Neural cell (in vitro differentiated cells): Measurements from ENCODE around the gene MIX23. TPM values are rescaled to one million over a fixed set of nuclear protein-coding genes. Genes with fewer than 3 reads are reported as not detected.

Experiments
- H2AFZ ChIP-seq: fragments of 200-600, 300-800 bp; sonication (generic), shearing (Covaris generic); 2 replicates; pipeline ENCODE4 v1.6.0; 2014; ENCODE audit warnings: low read depth, mild to moderate bottlenecking, antibody characterized with exemption, low read length, moderate library complexity
- H3F3A ChIP-seq: fragments of 200-600 bp; shearing (Covaris generic); 2 replicates; pipeline ENCODE4 v1.6.1; 2016; ENCODE audit warnings: mild to moderate bottlenecking, moderate library complexity, mixed read lengths, antibody characterized with exemption, low read length; ENCODE audit not compliant: insufficient read depth, poor library complexity, severe bottlenecking
- H3K27ac ChIP-seq: fragments of 200-600, 300-800 bp; sonication (generic), shearing (Covaris generic); 2 replicates; pipeline ENCODE4 v1.5.1; 2014; ENCODE audit warnings: mild to moderate bottlenecking, low read length, moderate library complexity
- H3K27me3 ChIP-seq: fragments of 300-800, 200-600 bp; sonication (generic), shearing (Covaris generic); 2 replicates; pipeline ENCODE4 v1.6.0; 2014; ENCODE audit warnings: mild to moderate bottlenecking, low read depth, low read length, moderate library complexity; ENCODE audit not compliant: insufficient read depth
- H3K36me3 ChIP-seq: fragments of 300-800, 200-600 bp; sonication (generic), shearing (Covaris generic); 2 replicates; pipeline ENCODE4 v1.5.1; 2014; ENCODE audit warnings: mild to moderate bottlenecking, antibody characterized with exemption, low read length, moderate library complexity; ENCODE audit not compliant: insufficient read depth
- H3K4me2 ChIP-seq: fragments of 300-800, 200-600 bp; sonication (generic), shearing (Covaris generic); 2 replicates; pipeline ENCODE4 v1.6.0; 2014; ENCODE audit warnings: mild to moderate bottlenecking, low read length
- H3K4me3 ChIP-seq: fragments of 300-800, 200-600 bp; sonication (generic), shearing (Covaris generic); 2 replicates; pipeline ENCODE4 v1.5.1; 2014; ENCODE audit warnings: mild to moderate bottlenecking, low read length, moderate library complexity
- H3K79me2 ChIP-seq: fragments of 200-600 bp; shearing (Covaris generic); replicated peaks from 2 replicates; pipeline ENCODE4 v1.6.0; 2014; ENCODE audit warnings: mild to moderate bottlenecking, low read length, moderate library complexity; ENCODE audit not compliant: insufficient read depth
- H3K9ac ChIP-seq: fragments of 300-800, 200-600 bp; sonication (generic), shearing (Covaris generic); 2 replicates; pipeline ENCODE4 v1.6.1; 2016; ENCODE audit warnings: mild to moderate bottlenecking, low read length, mixed read lengths
- H3K9me2 ChIP-seq: fragments of 200-600 bp; shearing (Covaris generic); 2 replicates; pipeline ENCODE4 v1.6.1; 2016; ENCODE audit warnings: mild to moderate bottlenecking, low read length, mixed read lengths; ENCODE audit not compliant: insufficient read depth
- H3K9me3 ChIP-seq: fragments of 200-600, 300-800 bp; sonication (generic), shearing (Covaris generic); 2 replicates; pipeline ENCODE4 v1.6.1; 2016; ENCODE audit warnings: mild to moderate bottlenecking, mixed run types, low read length, moderate library complexity, mixed read lengths
- H4K20me1 ChIP-seq: fragments of 200-600 bp; shearing (Covaris generic); 2 replicates; pipeline ENCODE4 v1.6.1; 2016; ENCODE audit warnings: mild to moderate bottlenecking, mixed run types; ENCODE audit not compliant: insufficient read depth
- CTCF ChIP-seq: fragments of 450-650 bp; IDR thresholded peaks from 2 replicates; pipeline ENCODE4 v1.5.1; 2014; ENCODE audit warnings: antibody characterized with exemption, mild to moderate bottlenecking, moderate library complexity; ENCODE audit not compliant: poor library complexity, severe bottlenecking
- EP300 ChIP-seq: fragments of 450-650 bp; conservative IDR thresholded peaks from 2 replicates; pipeline ENCODE4 v1.6.1; 2014; ENCODE audit warnings: antibody characterized with exemption, mild to moderate bottlenecking, moderate library complexity; ENCODE audit not compliant: poor library complexity, severe bottlenecking
- EZH2 ChIP-seq: fragments of 200-600, 300-800 bp; shearing (Covaris generic), sonication (generic); IDR thresholded peaks from 2 replicates; pipeline ENCODE4 v1.6.1; 2014; ENCODE audit warnings: antibody characterized with exemption, low read length, borderline replicate concordance, mild to moderate bottlenecking; ENCODE audit not compliant: insufficient read depth, poor library complexity, severe bottlenecking
- MXI1 ChIP-seq: fragments of 450-650 bp; conservative IDR thresholded peaks from 2 replicates; pipeline ENCODE4 v1.6.1; 2014; ENCODE audit warnings: antibody characterized with exemption, mild to moderate bottlenecking; ENCODE audit not compliant: poor library complexity, severe bottlenecking
- POLR2AphosphoS5 ChIP-seq: IDR thresholded peaks from 2 replicates; pipeline ENCODE4 v1.6.1; 2012
- RAD21 ChIP-seq: fragments of 450-650 bp; conservative IDR thresholded peaks from 2 replicates; pipeline ENCODE4 v1.6.1; 2014; ENCODE audit warnings: antibody characterized with exemption, mild to moderate bottlenecking, moderate library complexity
- REST ChIP-seq: IDR thresholded peaks from 2 replicates; pipeline ENCODE4 v1.6.1; 2012; ENCODE audit warnings: borderline replicate concordance
- SMC3 ChIP-seq: fragments of 450-650 bp; conservative IDR thresholded peaks from 2 replicates; pipeline ENCODE4 v1.6.1; 2014; ENCODE audit warnings: antibody characterized with exemption, mild to moderate bottlenecking, moderate library complexity; ENCODE audit not compliant: poor library complexity
- TAF1 ChIP-seq: IDR thresholded peaks from 2 replicates; pipeline ENCODE4 v1.6.1; 2012; ENCODE audit warnings: low read depth
- polyA plus RNA-seq: library from polyadenylated mRNA; depleted of rRNA; stranded (reverse); fragments of >200 nt; gene quantifications from 2 replicates; pipeline ENCODE4 v1.2.3, GENCODE V29; 2014

The MIX23 gene
- polyA plus RNA-seq, 1 donor from 2014 or later, result 87.3 TPM

- Histone ChIP-seq H3K79me2 (no peaks in the 10 kb centered on the region), H3K4me2 (no peak overlapping the region), H3K27ac (no peak overlapping the region), H3F3A (no peaks in the 10 kb centered on the region), H3K27me3 (no peaks in the 10 kb centered on the region), H3K36me3 (no peaks in the 10 kb centered on the region), H3K4me3 (no peak overlapping the region), H3K9ac (no peak overlapping the region), H2AFZ (no peak overlapping the region), H3K9me2 (no peaks in the 10 kb centered on the region), H4K20me1 (no peaks in the 10 kb centered on the region), H3K9me3 (no peaks in the 10 kb centered on the region)
- TF ChIP-seq POLR2AphosphoS5 (no peak), TAF1 (no peak), CTCF (no peak)
Measured at GRCh38 chr3:122390665-122391064, 7.6 kb upstream of the MIX23 start.

- H3K36me3 ChIP-seq, result no peaks in the 10 kb centered on the region
- H4K20me1 ChIP-seq, result no peaks in the 10 kb centered on the region
- no peak overlapping the region for H3K4me2 ChIP-seq
- no peaks in the 10 kb centered on the region for H3K9me3 ChIP-seq
- no peaks in the 10 kb centered on the region for H3K27me3 ChIP-seq
- H3K9me2 ChIP-seq, result no peaks in the 10 kb centered on the region
- H3K9ac ChIP-seq, result no peak overlapping the region
- no peaks in the 10 kb centered on the region for H3F3A ChIP-seq
- TF ChIP-seq CTCF (no peak), EP300 (no peak), TAF1 (no peak), REST (no peak), EZH2 (no peak), RAD21 (no peak), SMC3 (no peak), MXI1 (no peak), POLR2AphosphoS5 (no peak)
- H3K4me3 ChIP-seq, result no peak overlapping the region
- no peak overlapping the region for H2AFZ ChIP-seq
- H3K79me2 ChIP-seq, result no peaks in the 10 kb centered on the region
- H3K27ac ChIP-seq, result no peak overlapping the region
Measured at GRCh38 chr3:122389892-122390291, 6.9 kb upstream of the MIX23 start.
